GM23248 (cell line): ENCODE data around the gene HSD17B12. TPM values are rescaled to one million over a fixed set of nuclear protein-coding genes. Genes with fewer than 3 reads are reported as not detected.

Experiments used
- DNase-seq: peaks from one replicate; pipeline ENCODE4 v3.0.0-alpha.2; 2015
- H2AFZ ChIP-seq: fragments of 200-600 bp; sonication (generic); 2 replicates; pipeline ENCODE4 v1.6.1; 2016; ENCODE audit warnings: antibody characterized with exemption
- H3F3A ChIP-seq: fragments of 200-600 bp; sonication (generic); 2 replicates; pipeline ENCODE4 v1.6.1; 2016; ENCODE audit warnings: mild to moderate bottlenecking, antibody characterized with exemption, mixed run types; ENCODE audit not compliant: insufficient read depth
- H3K27ac ChIP-seq: fragments of 200-600 bp; sonication (generic); 2 replicates; pipeline ENCODE4 v1.5.1; 2016; ENCODE audit warnings: mild to moderate bottlenecking
- H3K27me3 ChIP-seq: fragments of 200-600 bp; sonication (generic); replicated peaks from 2 replicates; pipeline ENCODE4 v1.6.1; 2016; ENCODE audit warnings: mild to moderate bottlenecking; ENCODE audit not compliant: insufficient read depth
- H3K36me3 ChIP-seq: fragments of 200-600 bp; sonication (generic); 2 replicates; pipeline ENCODE4 v1.6.1; 2016; ENCODE audit warnings: low read depth, mild to moderate bottlenecking
- H3K4me1 ChIP-seq: fragments of 200-600 bp; sonication (generic); 2 replicates; pipeline ENCODE4 v1.6.1; 2016; ENCODE audit warnings: mild to moderate bottlenecking; ENCODE audit not compliant: insufficient read depth
- H3K4me2 ChIP-seq: fragments of 200-600 bp; sonication (generic); one replicate; pipeline ENCODE4 v1.6.1; 2016; ENCODE audit warnings: mild to moderate bottlenecking; ENCODE audit not compliant: unreplicated experiment
- H3K4me3 ChIP-seq: fragments of 200-600 bp; sonication (generic); 2 replicates; pipeline ENCODE4 v1.5.1; 2016; ENCODE audit warnings: mild to moderate bottlenecking
- H3K79me2 ChIP-seq: fragments of 200-600 bp; sonication (generic); 2 replicates; pipeline ENCODE4 v1.6.1; 2016; ENCODE audit warnings: mild to moderate bottlenecking; ENCODE audit not compliant: insufficient read depth
- H3K9ac ChIP-seq: fragments of 200-600 bp; sonication (generic); 2 replicates; pipeline ENCODE4 v1.6.1; 2016; ENCODE audit warnings: mild to moderate bottlenecking
- H3K9me2 ChIP-seq: fragments of 200-600 bp; sonication (generic); 2 replicates; pipeline ENCODE4 v1.6.1; 2016; ENCODE audit warnings: mixed run types, mild to moderate bottlenecking, moderate library complexity; ENCODE audit not compliant: insufficient read depth
- H3K9me3 ChIP-seq: fragments of 200-600 bp; sonication (generic); one replicate; pipeline ENCODE4 v1.6.1; 2017; ENCODE audit warnings: low read depth
- H4K20me1 ChIP-seq: fragments of 200-600 bp; sonication (generic); 2 replicates; pipeline ENCODE4 v1.6.0; 2016; ENCODE audit not compliant: insufficient read depth
- EZH2 ChIP-seq: fragments of 200-600 bp; sonication (generic); IDR thresholded peaks from 2 replicates; pipeline ENCODE4 v1.6.1; 2018; ENCODE audit warnings: antibody characterized with exemption, mild to moderate bottlenecking; ENCODE audit not compliant: insufficient read depth, poor library complexity, severe bottlenecking
- EZH2phosphoT487 ChIP-seq: fragments of 200-600 bp; sonication (generic); IDR thresholded peaks from 2 replicates; pipeline ENCODE4 v1.6.1; 2018; ENCODE audit warnings: antibody characterized with exemption, moderate library complexity, mild to moderate bottlenecking, low read depth; ENCODE audit not compliant: insufficient read depth
- WGBS, 2 experiments: methylation state at CpG; one replicate each; pipeline ENCODE4 v1.1.6; 2015 to 2017; ENCODE audit warnings: low lambda C conversion rate in 2 of 2, low coverage in 1 of 2; ENCODE audit errors: missing lambda C conversion rate in 2 of 2; 5-methylcytosine and 5-hydroxymethylcytosine counted together
- in situ Hi-C: fragments of 300-500 bp; cut with MboI; formaldehyde crosslinking; loops from 2 replicates; pipeline ENCODE4 v1.15.0; 2020
- polyA plus RNA-seq: library from polyadenylated mRNA; unstranded; fragments of >200 nt; fragmentation: Nextera tagmentation; extraction: Ambion mirVana; gene quantifications from 2 replicates; pipeline ENCODE4 v1.2.1, GENCODE V29; 2016
- total RNA-seq: library from RNA; depleted of rRNA; stranded (reverse); fragments of >200 nt; shearing (Covaris generic); gene quantifications from 2 replicates; pipeline ENCODE4 v1.2.3, GENCODE V29; 2014; rRNA removed

Gene HSD17B12
- 92.3 and 113 TPM in 2 replicates for total RNA-seq
- polyA plus RNA-seq, result 105 and 111 TPM in 2 replicates

GRCh38 chr11:43680521-43681400, at the start of gene HSD17B12:
TSS of gene HSD17B12 (plus strand) at chr11:43680738. CDS start at chr11:43680828, 90 bp downstream.
- in situ Hi-C loops, result no loop called here
- Histone ChIP-seq H3K27me3 (no peaks in the 10 kb centered on the region), H3K36me3 (peaks cover 10% of the 10 kb centered on the region), H3K9me2 (no peaks in the 10 kb centered on the region), H3K9me3 (no peaks in the 10 kb centered on the region), H3K4me1 (peaks cover 6% of the 10 kb centered on the region; the same call in 1 of the 2 replicates), H3K79me2 (peaks cover 41% of the 10 kb centered on the region), H3K4me3 (peak within 1 kb of the TSS; percentile 87), H3K9ac (peak within 1 kb of the TSS; percentile 97), H2AFZ (peak within 1 kb of the TSS; percentile 90), H4K20me1 (no peaks in the 10 kb centered on the region), H3K27ac (peak within 1 kb of the TSS; percentile 97), H3F3A (peaks cover 5% of the 10 kb centered on the region), H3K4me2 (peak within 1 kb of the TSS; percentile 100)
- peak; percentile 100 for DNase-seq
- 1 to 2% methylated on average over 49 to 61 of the region's 62 CpGs for WGBS, 2 experiments
- TF ChIP-seq EZH2 (no peak), EZH2phosphoT487 (no peak)

GRCh38 chr11:43631732-43632131, 48.8 kb upstream of the HSD17B12 start:
- Histone ChIP-seq H3K4me2 (peak overlapping the region; percentile 9), H2AFZ (peak overlapping the region; percentile 59), H3K9me2 (no peaks in the 10 kb centered on the region)

GRCh38 chr11:43632181-43632580, 48.4 kb upstream of the HSD17B12 start:
- Histone ChIP-seq H3K36me3 (no peaks in the 10 kb centered on the region), H3K27me3 (no peaks in the 10 kb centered on the region), H4K20me1 (no peaks in the 10 kb centered on the region), H2AFZ (peak overlapping the region; percentile 59), H3K9me2 (no peaks in the 10 kb centered on the region), H3K79me2 (no peaks in the 10 kb centered on the region), H3F3A (peaks cover 5% of the 10 kb centered on the region; the same call in 1 of the 2 replicates), H3K27ac (no peak overlapping the region), H3K4me1 (peaks cover 12% of the 10 kb centered on the region), H3K4me3 (no peak overlapping the region), H3K4me2 (peak overlapping the region; percentile 9), H3K9ac (no peak overlapping the region), H3K9me3 (no peaks in the 10 kb centered on the region)
- 5% methylated on average over 3 of the region's 3 CpGs for WGBS, 2 experiments
- TF ChIP-seq EZH2phosphoT487 (no peak), EZH2 (no peak)
- in situ Hi-C loops, result no loop called here
- peak; percentile 55 for DNase-seq

More at GRCh38 chr11:43631732-43632131, 48.8 kb upstream of the HSD17B12 start:
- Histone ChIP-seq H3K79me2 (no peaks in the 10 kb centered on the region), H3K9ac (no peak overlapping the region), H3K4me3 (no peak overlapping the region), H3K36me3 (no peaks in the 10 kb centered on the region), H3K9me3 (no peaks in the 10 kb centered on the region), H3K27ac (no peak overlapping the region), H4K20me1 (no peaks in the 10 kb centered on the region), H3K4me1 (peaks cover 12% of the 10 kb centered on the region), H3K27me3 (no peaks in the 10 kb centered on the region), H3F3A (peaks cover 5% of the 10 kb centered on the region; the same call in 1 of the 2 replicates)
- DNase-seq, result no peak
- WGBS, 2 experiments, result 29 to 32% methylated on average over 14 of the region's 14 CpGs
- TF ChIP-seq EZH2phosphoT487 (no peak), EZH2 (no peak)
- in situ Hi-C loops, result no loop called here

GRCh38 chr11:43638717-43639116, 41.8 kb upstream of the HSD17B12 start:
- DNase-seq, result peak; percentile 16
- no peak overlapping the region for H3K27ac ChIP-seq
- H3K9me3 ChIP-seq, result no peaks in the 10 kb centered on the region
- H3K9me2 ChIP-seq, result no peaks in the 10 kb centered on the region
- H4K20me1 ChIP-seq, result no peaks in the 10 kb centered on the region
- peaks cover 11% of the 10 kb centered on the region; the same call in 1 of the 2 replicates for H3K27me3 ChIP-seq
- H3K4me2 ChIP-seq, result no peak overlapping the region
- H3K4me1 ChIP-seq, result no peaks in the 10 kb centered on the region; the same call in 1 of the 2 replicates
- no peak overlapping the region for H3K9ac ChIP-seq
- in situ Hi-C loops, result no loop called here
- TF ChIP-seq EZH2, result no peak
- TF ChIP-seq EZH2phosphoT487, result no peak
- H2AFZ ChIP-seq, result 0 out of 2 replicates have a peak overlapping the region, but pooled peaks have one; percentile 9
- H3F3A ChIP-seq, result no peaks in the 10 kb centered on the region
- H3K79me2 ChIP-seq, result no peaks in the 10 kb centered on the region
- H3K36me3 ChIP-seq, result no peaks in the 10 kb centered on the region
- no peak overlapping the region for H3K4me3 ChIP-seq
- WGBS, 2 experiments, result 5 to 7% methylated on average over 3 of the region's 3 CpGs
